Stimulated activated CD4-positive, alpha-beta T cell treated with anti-CD3 and anti-CD28 coated beads, Interleukin-4, amount 100 ng/mL, for 24 hours (primary cell): ENCODE measurements around the gene PPM1L.
"Not testable (repeated sequence)": the region's sequence is repeated elsewhere in the genome, so short reads cannot be mapped to it uniquely, and the experiment has no call there.

Experiments used
- DNase-seq: peaks from one replicate; pipeline ENCODE4 v3.0.0-alpha.2; 2020

Gene PPM1L

GRCh38 chr3:160941885-160942494 is 186.0 kb downstream of the PPM1L start:
- peak; percentile 79 for DNase-seq

- DNase-seq, result no peak
These were observed 188.0 kb downstream of the PPM1L start for GRCh38 chr3:160943996-160944395.

GRCh38 chr3:160945336-160945735 is 189.3 kb downstream of the PPM1L start:
- no peak for DNase-seq

GRCh38 chr3:160948273-160948672 is 192.2 kb downstream of the PPM1L start:
- DNase-seq, result no peak

- no peak for DNase-seq
These were observed 193.4 kb downstream of the PPM1L start for GRCh38 chr3:160949460-160949859.

GRCh38 chr3:160950542-160950941 is 194.5 kb downstream of the PPM1L start:
- no peak for DNase-seq

GRCh38 chr3:160950954-160951353 is 194.9 kb downstream of the PPM1L start:
- no peak for DNase-seq

- no peak for DNase-seq
These were observed 195.8 kb downstream of the PPM1L start for GRCh38 chr3:160951642-160952487.

- DNase-seq, result no peak
These were observed 197.7 kb downstream of the PPM1L start for GRCh38 chr3:160953686-160954085.

GRCh38 chr3:160956785-160957184 is 200.8 kb downstream of the PPM1L start:
- no peak for DNase-seq

- DNase-seq, result no peak
These were observed 204.5 kb downstream of the PPM1L start for GRCh38 chr3:160960568-160960967.

- no peak for DNase-seq
These were observed 207.9 kb downstream of the PPM1L start for GRCh38 chr3:160963949-160964348.

- DNase-seq, result no peak
These were observed 212.7 kb downstream of the PPM1L start for GRCh38 chr3:160968761-160969160.

GRCh38 chr3:160973067-160973809 is 217.2 kb downstream of the PPM1L start:
- DNase-seq, result no peak

GRCh38 chr3:160977773-160978172 is 221.7 kb downstream of the PPM1L start:
- DNase-seq, result no peak

GRCh38 chr3:160980740-160981139 is 224.7 kb downstream of the PPM1L start:
- DNase-seq, result no peak

- DNase-seq, result no peak
These were observed 225.3 kb downstream of the PPM1L start for GRCh38 chr3:160981217-160981938.

- DNase-seq, result no peak
These were observed 226.5 kb downstream of the PPM1L start for GRCh38 chr3:160982491-160982890.

- DNase-seq, result not testable (repeated sequence)
These were observed 227.9 kb downstream of the PPM1L start for GRCh38 chr3:160983900-160984299.

GRCh38 chr3:160986069-160986468 is 230.0 kb downstream of the PPM1L start:
- DNase-seq, result no peak

- no peak for DNase-seq
These were observed 232.2 kb downstream of the PPM1L start for GRCh38 chr3:160987982-160988964.

GRCh38 chr3:160990446-160990845 is 234.4 kb downstream of the PPM1L start:
- DNase-seq, result no peak
